Suprapubic skin (tissue), 4 donors: ENCODE results near the gene NYAP2.

Source experiments
- CTCF ChIP-seq, 2 donors: fragments of 200-600 bp in 1 of 2; fragments of 450-650 bp in 1 of 2; sonication (generic) in 1 of 2; IDR thresholded peaks; one replicate each; pipeline ENCODE4 v1.5.1; 2016 to 2019; ENCODE audit warnings: antibody characterized with exemption in 2 of 2, mild to moderate bottlenecking in 1 of 2, moderate library complexity in 1 of 2
- EP300 ChIP-seq: sonication (generic); formaldehyde crosslinking; IDR thresholded peaks from one replicate; pipeline ENCODE4 v1.6.1; 2017; ENCODE audit warnings: antibody characterized with exemption
- POLR2A ChIP-seq, 2 donors: fragments of 450-650 bp; IDR thresholded peaks; one replicate each; pipeline ENCODE4 v1.6.1; 2017; ENCODE audit warnings: antibody characterized with exemption in 2 of 2, mild to moderate bottlenecking in 2 of 2, moderate library complexity in 2 of 2
- POLR2AphosphoS5 ChIP-seq, 3 donors: sonication (generic); formaldehyde crosslinking; IDR thresholded peaks; one replicate each; pipeline ENCODE4 v1.6.1; 2017; ENCODE audit warnings: antibody characterized with exemption in 3 of 3

- TF ChIP-seq CTCF (IDR thresholded peaks at IDR 0.05): no peak
- no peak for TF ChIP-seq POLR2A (IDR thresholded peaks at IDR 0.05)
- TF ChIP-seq EP300: no peak
- TF ChIP-seq POLR2AphosphoS5 (IDR thresholded peaks at IDR 0.05): no peak
Observed at GRCh38 chr2:225367482-225367881, 32.0 kb upstream of the NYAP2 start.
